CD4-positive, alpha-beta memory T cell (primary cell): ENCODE results near the gene ST6GALNAC3. TPM values are rescaled to one million over a fixed set of nuclear protein-coding genes. Genes with fewer than 3 reads are reported as not detected.

Experiments
- CTCF ChIA-PET: fragments of 350-600 bp; sonication (Branson Sonifier 250); formaldehyde crosslinking; loops from one replicate; lab custom pipeline; 2021; ENCODE audit warnings: inconsistent platforms; ENCODE audit not compliant: partially characterized antibody; lab: Charles Lee
- POLR2A ChIA-PET: fragments of 350-600 bp; sonication (Branson Sonifier 250); formaldehyde crosslinking; loops from one replicate; lab custom pipeline; 2021; ENCODE audit not compliant: partially characterized antibody; lab: Charles Lee
- DNase-seq, 5 donors: peaks; one replicate each; pipeline versions ENCODE4 v3.0.0 to v3.0.0-alpha.2; 2020 to 2022; ENCODE audit warnings: mixed read lengths in 1 of 5
- H3K27ac ChIP-seq: one replicate; pipeline ENCODE4 v1.7.0; 2013; ENCODE audit warnings: low read depth, low read length
- H3K27me3 ChIP-seq: 2 replicates; pipeline ENCODE4 v1.7.0; 2013; ENCODE audit warnings: mild to moderate bottlenecking, low read length, moderate library complexity; ENCODE audit not compliant: insufficient read depth
- H3K36me3 ChIP-seq: 2 replicates; pipeline ENCODE4 v1.7.0; 2013; ENCODE audit warnings: mild to moderate bottlenecking, low read length, moderate library complexity; ENCODE audit not compliant: insufficient read depth
- H3K4me1 ChIP-seq: 2 replicates; pipeline ENCODE4 v1.7.0; 2013; ENCODE audit warnings: mild to moderate bottlenecking, low read length, moderate library complexity; ENCODE audit not compliant: insufficient read depth
- H3K4me3 ChIP-seq, 2 donors: one replicate each; pipeline ENCODE4 v1.7.0; 2013; ENCODE audit warnings: low read length in 2 of 2, mild to moderate bottlenecking in 1 of 2
- H3K9me3 ChIP-seq, 2 donors: one replicate each; pipeline ENCODE4 v1.7.0; 2013; ENCODE audit warnings: low read length in 2 of 2, control low read depth in 1 of 2; ENCODE audit not compliant: control insufficient read depth in 1 of 2
- H3K27ac Mint-ChIP-seq, 7 donors: one replicate each; pipeline ENCODE4 v1.8.0; 2020 to 2021; ENCODE audit warnings: mixed read lengths in 7 of 7, mild to moderate bottlenecking in 6 of 7, inconsistent platforms in 3 of 7, moderate library complexity in 3 of 7
- H3K27me3 Mint-ChIP-seq, 2 donors: one replicate each; pipeline ENCODE4 v1.8.0; 2020 to 2021; ENCODE audit warnings: mixed read lengths in 2 of 2
- H3K36me3 Mint-ChIP-seq, 2 donors: one replicate each; pipeline ENCODE4 v1.8.0; 2020 to 2021; ENCODE audit warnings: mixed read lengths in 2 of 2, inconsistent platforms in 1 of 2, mild to moderate bottlenecking in 1 of 2
- H3K4me1 Mint-ChIP-seq, 4 donors: one replicate each; pipeline ENCODE4 v1.8.0; 2020 to 2021; ENCODE audit warnings: mixed read lengths in 4 of 4, mild to moderate bottlenecking in 1 of 4
- H3K4me3 Mint-ChIP-seq, 8 donors: one replicate each; pipeline ENCODE4 v1.8.0; 2020 to 2021; ENCODE audit warnings: mixed read lengths in 8 of 8, mild to moderate bottlenecking in 7 of 8, moderate library complexity in 6 of 8, inconsistent platforms in 3 of 8
- H3K9me3 Mint-ChIP-seq, 8 donors: one replicate each; pipeline ENCODE4 v1.8.0; 2020 to 2021; ENCODE audit warnings: mixed read lengths in 8 of 8, mild to moderate bottlenecking in 5 of 8, inconsistent platforms in 3 of 8, moderate library complexity in 1 of 8
- intact Hi-C: fragments of 100-400 bp; cut with micrococcal nuclease; formaldehyde crosslinking; loops from one replicate; pipeline ENCODE4 v1.15.1; 2023
- polyA plus RNA-seq, 2 donors: library from polyadenylated mRNA; unstranded; fragments of 300-500 nt; fragmentation: Illumina TruSeq; gene quantifications; one replicate each; pipeline ENCODE4 v1.2.3, GENCODE V29; 2021
- total RNA-seq, 2 experiments: library from RNA; stranded (reverse); gene quantifications; one replicate each; pipeline ENCODE4 v1.2.3, GENCODE V29; 2021

The ST6GALNAC3 gene
- total and polyA plus RNA-seq, 4 experiments from 2014 or later: 0.47 to 1.2 (median 1.1) TPM; not detected in 1

- Mint-ChIP-seq H3K4me3 (no peak overlapping the region), H3K36me3 (no peaks in the 10 kb centered on the region), H3K27ac (no peak overlapping the region), H3K27me3 (peaks cover 0 to 1% of the 10 kb centered on the region in 2 donors), H3K9me3 (no peaks in the 10 kb centered on the region), H3K4me1 (no peaks in the 10 kb centered on the region)
- Histone ChIP-seq H3K4me1 (no peaks in the 10 kb centered on the region), H3K9me3 (no peaks in the 10 kb centered on the region), H3K4me3 (no peak overlapping the region), H3K27me3 (no peaks in the 10 kb centered on the region), H3K27ac (no peak overlapping the region), H3K36me3 (no peaks in the 10 kb centered on the region)
- ChIA-PET CTCF (interaction anchor here (1.8 kb wide), 1 partner anchor 8 kb away, joined by 4 read pairs; no protein-coding TSS in a partner anchor), POLR2A (no interaction called here)
- DNase-seq: no peak
- intact Hi-C loops: no loop called here
Observed at GRCh38 chr1:76128096-76128495, 53.5 kb downstream of the ST6GALNAC3 start.

DNA sequence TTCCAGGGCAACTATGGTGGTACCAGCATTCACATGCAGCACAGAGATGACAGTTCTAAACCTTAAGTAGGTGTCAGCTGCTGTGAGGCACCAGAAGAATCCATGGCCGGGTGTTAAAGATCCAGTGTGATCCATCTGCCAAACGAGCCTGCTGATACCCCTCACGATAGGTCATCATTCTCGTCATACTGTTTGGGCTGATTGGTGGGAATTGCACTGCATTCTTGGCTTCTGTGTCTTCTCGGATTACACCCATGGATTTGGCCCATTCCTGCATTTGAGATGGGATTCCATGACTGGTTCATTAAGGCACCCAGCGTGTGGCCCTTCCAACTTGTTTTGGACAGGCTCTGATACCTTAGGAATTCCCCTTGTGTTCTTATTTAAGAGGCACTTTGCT, 55.2 kb downstream of the ST6GALNAC3 start:
- Histone ChIP-seq H3K9me3 (no peaks in the 10 kb centered on the region), H3K27ac (no peak overlapping the region), H3K36me3 (no peaks in the 10 kb centered on the region), H3K4me3 (no peak overlapping the region), H3K27me3 (no peaks in the 10 kb centered on the region), H3K4me1 (no peaks in the 10 kb centered on the region)
- H3K4me3 Mint-ChIP-seq: no peak overlapping the region
- CTCF ChIA-PET: no interaction called here
- H3K27ac Mint-ChIP-seq: no peak overlapping the region
- H3K9me3 Mint-ChIP-seq: no peaks in the 10 kb centered on the region
- POLR2A ChIA-PET: no interaction called here
- no peak for DNase-seq
- intact Hi-C loops: no loop called here
- H3K27me3 Mint-ChIP-seq: peaks cover 0 to 5% of the 10 kb centered on the region in 2 donors
- H3K36me3 Mint-ChIP-seq: no peaks in the 10 kb centered on the region
- no peaks in the 10 kb centered on the region for H3K4me1 Mint-ChIP-seq

- no peaks in the 10 kb centered on the region for H3K27me3 ChIP-seq
- no peaks in the 10 kb centered on the region for H3K36me3 ChIP-seq
- DNase-seq: no peak
- H3K9me3 ChIP-seq: no peaks in the 10 kb centered on the region
- ChIA-PET POLR2A (no interaction called here), CTCF (no interaction called here)
- no peak overlapping the region for H3K27ac Mint-ChIP-seq
- no peak overlapping the region for H3K4me3 Mint-ChIP-seq
- no peaks in the 10 kb centered on the region for H3K9me3 Mint-ChIP-seq
- no peak overlapping the region for H3K4me3 ChIP-seq
- H3K27ac ChIP-seq: no peak overlapping the region
- intact Hi-C loops: no loop called here
- no peaks in the 10 kb centered on the region for H3K4me1 ChIP-seq
- H3K36me3 Mint-ChIP-seq: no peaks in the 10 kb centered on the region
- H3K4me1 Mint-ChIP-seq: no peaks in the 10 kb centered on the region
- peaks cover 0 to 5% of the 10 kb centered on the region in 2 donors for H3K27me3 Mint-ChIP-seq
Observed at GRCh38 chr1:76130992-76131391, 56.4 kb downstream of the ST6GALNAC3 start.

GRCh38 chr1:76133977-76134376, 59.4 kb downstream of the ST6GALNAC3 start:
- H3K27me3 Mint-ChIP-seq: peaks cover 0 to 5% of the 10 kb centered on the region in 2 donors
- H3K4me1 Mint-ChIP-seq: no peaks in the 10 kb centered on the region
- intact Hi-C loops: no loop called here
- H3K27ac ChIP-seq: no peak overlapping the region
- no peaks in the 10 kb centered on the region for H3K9me3 ChIP-seq
- no peaks in the 10 kb centered on the region for H3K36me3 ChIP-seq
- no peaks in the 10 kb centered on the region for H3K4me1 ChIP-seq
- H3K4me3 ChIP-seq: no peak overlapping the region
- H3K36me3 Mint-ChIP-seq: no peaks in the 10 kb centered on the region
- POLR2A ChIA-PET: no interaction called here
- no peak for DNase-seq
- H3K9me3 Mint-ChIP-seq: no peaks in the 10 kb centered on the region
- H3K27me3 ChIP-seq: no peaks in the 10 kb centered on the region
- CTCF ChIA-PET: interaction anchor here (1.1 kb wide), 1 partner anchor 19 kb away, joined by 3 read pairs; no protein-coding TSS in a partner anchor
- H3K27ac Mint-ChIP-seq: no peak overlapping the region
- H3K4me3 Mint-ChIP-seq: no peak overlapping the region

- Mint-ChIP-seq H3K9me3 (no peaks in the 10 kb centered on the region), H3K4me3 (no peak overlapping the region), H3K4me1 (no peaks in the 10 kb centered on the region), H3K27ac (no peak overlapping the region), H3K27me3 (peaks cover 2 to 4% of the 10 kb centered on the region in 2 donors), H3K36me3 (no peaks in the 10 kb centered on the region)
- intact Hi-C loops: no loop called here
- no peaks in the 10 kb centered on the region for H3K9me3 ChIP-seq
- POLR2A ChIA-PET: no interaction called here
- no peaks in the 10 kb centered on the region for H3K36me3 ChIP-seq
- CTCF ChIA-PET: interaction anchor here (1.1 to 1.8 kb wide), 2 partner anchors 9 to 18 kb away, joined by 4 to 11 read pairs; no protein-coding TSS in a partner anchor
- H3K27me3 ChIP-seq: no peaks in the 10 kb centered on the region
- no peaks in the 10 kb centered on the region for H3K4me1 ChIP-seq
- no peak overlapping the region for H3K27ac ChIP-seq
- no peak overlapping the region for H3K4me3 ChIP-seq
- no peak for DNase-seq
Observed at GRCh38 chr1:76135835-76136234, 61.3 kb downstream of the ST6GALNAC3 start.

DNA sequence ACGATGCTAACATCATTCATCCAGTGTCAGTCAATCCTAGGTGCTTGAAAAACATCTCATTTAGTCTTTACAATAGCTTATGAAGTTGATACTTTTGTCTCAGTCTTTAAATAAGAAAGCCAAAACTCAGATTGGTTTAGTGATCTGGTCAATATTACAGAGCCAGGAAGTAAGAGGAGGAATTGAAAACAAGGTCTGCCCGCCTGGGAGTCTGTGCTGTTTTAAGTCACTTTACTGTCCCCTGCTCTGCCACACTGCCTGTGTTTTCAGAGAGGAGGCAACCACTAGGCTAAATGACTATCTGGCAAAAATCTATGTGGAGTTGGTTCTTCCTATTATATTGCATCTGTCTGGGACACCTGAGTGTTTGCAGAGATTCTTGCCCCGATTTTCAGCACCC, 62.3 kb downstream of the ST6GALNAC3 start:
- Mint-ChIP-seq H3K4me3 (no peak overlapping the region), H3K4me1 (no peaks in the 10 kb centered on the region), H3K27me3 (peaks cover 2 to 4% of the 10 kb centered on the region in 2 donors), H3K36me3 (no peaks in the 10 kb centered on the region), H3K27ac (no peak overlapping the region), H3K9me3 (no peaks in the 10 kb centered on the region)
- ChIA-PET POLR2A (no interaction called here), CTCF (interaction anchor here (1.1 kb wide), 1 partner anchor 10 kb away, joined by 4 read pairs; no protein-coding TSS in a partner anchor)
- Histone ChIP-seq H3K4me1 (no peaks in the 10 kb centered on the region), H3K27me3 (no peaks in the 10 kb centered on the region), H3K4me3 (no peak overlapping the region), H3K27ac (no peak overlapping the region), H3K36me3 (no peaks in the 10 kb centered on the region), H3K9me3 (no peaks in the 10 kb centered on the region)
- DNase-seq: no peak
- intact Hi-C loops: no loop called here

GRCh38 chr1:76137746-76138145, 63.2 kb downstream of the ST6GALNAC3 start:
- Mint-ChIP-seq H3K27ac (no peak overlapping the region), H3K4me3 (no peak overlapping the region), H3K4me1 (no peaks in the 10 kb centered on the region), H3K27me3 (peaks cover 2 to 4% of the 10 kb centered on the region in 2 donors), H3K36me3 (no peaks in the 10 kb centered on the region), H3K9me3 (no peaks in the 10 kb centered on the region)
- intact Hi-C loops: no loop called here
- ChIA-PET POLR2A (no interaction called here), CTCF (no interaction called here)
- DNase-seq: no peak
- Histone ChIP-seq H3K4me3 (no peak overlapping the region), H3K9me3 (no peaks in the 10 kb centered on the region), H3K4me1 (no peaks in the 10 kb centered on the region), H3K36me3 (no peaks in the 10 kb centered on the region), H3K27ac (no peak overlapping the region), H3K27me3 (no peaks in the 10 kb centered on the region)

GRCh38 chr1:76138217-76138616, 63.7 kb downstream of the ST6GALNAC3 start:
- POLR2A ChIA-PET: no interaction called here
- CTCF ChIA-PET: no interaction called here
- H3K4me1 Mint-ChIP-seq: no peaks in the 10 kb centered on the region
- H3K4me3 Mint-ChIP-seq: no peak overlapping the region
- H3K27ac Mint-ChIP-seq: no peak overlapping the region
- Histone ChIP-seq H3K4me3 (no peak overlapping the region), H3K27me3 (no peaks in the 10 kb centered on the region), H3K27ac (no peak overlapping the region), H3K4me1 (no peaks in the 10 kb centered on the region), H3K9me3 (no peaks in the 10 kb centered on the region), H3K36me3 (no peaks in the 10 kb centered on the region)
- intact Hi-C loops: no loop called here
- H3K27me3 Mint-ChIP-seq: peaks cover 2 to 4% of the 10 kb centered on the region in 2 donors
- DNase-seq: no peak
- no peaks in the 10 kb centered on the region for H3K9me3 Mint-ChIP-seq
- no peaks in the 10 kb centered on the region for H3K36me3 Mint-ChIP-seq
